AML-193 (cell line): ENCODE measurements around the gene KRT10.

Experiments used
- DNase-seq, 2 experiments: peaks; one replicate each; lab custom pipeline; 2025; lab: John Stamatoyannopoulos, UW

Gene KRT10

DNA sequence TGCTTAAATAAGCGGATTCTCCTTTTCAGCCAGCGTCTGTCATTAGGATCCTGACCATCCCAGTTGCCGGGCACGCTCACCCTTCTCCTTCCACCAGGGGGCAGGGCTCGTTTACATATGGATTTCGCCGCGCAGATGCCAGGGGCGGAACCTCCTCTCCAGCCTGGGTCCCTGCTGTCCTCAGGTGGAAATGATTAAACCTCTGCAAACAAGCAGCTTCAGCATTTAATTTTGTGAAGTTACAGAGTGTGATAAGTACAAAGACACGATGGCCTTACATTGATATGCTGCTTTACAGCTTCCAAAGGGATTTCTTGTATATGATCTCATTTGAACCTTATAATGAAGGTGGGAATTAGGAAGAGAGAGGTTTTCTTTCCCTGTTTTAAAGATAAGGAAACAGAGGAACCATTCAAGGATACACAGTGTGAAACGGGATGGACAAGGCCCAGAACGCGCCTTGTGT, 18.8 kb downstream of the KRT10 start:
- peak; percentile 77 to 80 for DNase-seq

- no peak for DNase-seq
These were observed 21.3 kb downstream of the KRT10 start for GRCh38 chr17:40801157-40801556.

DNA sequence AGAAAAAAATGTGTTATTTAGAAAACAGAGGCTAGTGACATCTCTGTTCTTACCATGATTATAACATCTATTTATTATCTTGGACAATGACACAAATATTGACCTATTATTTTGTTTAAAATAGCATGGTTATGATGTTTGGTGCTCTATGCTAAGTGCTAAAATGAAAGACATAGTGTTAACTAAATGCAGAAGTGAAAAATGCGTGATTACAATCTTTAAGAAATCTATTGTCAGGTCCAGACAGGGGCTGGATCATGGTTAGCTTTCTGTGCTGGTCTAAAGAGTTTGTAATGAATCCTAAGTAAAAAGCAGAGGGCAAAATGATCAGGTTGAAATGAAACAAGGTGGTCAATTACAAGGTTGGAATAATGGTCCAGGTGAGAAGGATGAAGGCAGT, 22.0 kb downstream of the KRT10 start:
- no peak for DNase-seq

DNA sequence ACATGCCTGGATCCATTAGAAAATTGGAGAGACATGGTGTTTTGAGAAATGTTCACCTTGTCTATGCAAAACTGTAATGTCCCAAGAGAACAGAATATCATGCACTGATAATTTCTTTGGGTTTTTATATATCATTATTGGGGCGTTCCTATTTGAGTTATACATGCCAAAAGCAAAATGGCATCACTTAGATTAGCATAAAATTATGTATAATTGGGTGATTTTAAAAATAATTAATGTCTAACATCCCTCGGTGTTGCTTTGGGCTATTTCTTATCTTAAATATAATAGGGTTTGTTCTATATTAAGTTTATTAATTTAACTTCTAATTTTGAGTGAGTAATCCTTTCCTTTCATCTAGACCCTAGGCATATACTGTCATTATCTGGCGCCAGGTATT, 22.6 kb downstream of the KRT10 start, which contains the start of gene KRT28:
Gene KRT28 (minus strand): TSS at position 101 of the 400 bp plus-strand sequence. CDS start 66 bp downstream, at position 35.
- DNase-seq, result no peak

DNA sequence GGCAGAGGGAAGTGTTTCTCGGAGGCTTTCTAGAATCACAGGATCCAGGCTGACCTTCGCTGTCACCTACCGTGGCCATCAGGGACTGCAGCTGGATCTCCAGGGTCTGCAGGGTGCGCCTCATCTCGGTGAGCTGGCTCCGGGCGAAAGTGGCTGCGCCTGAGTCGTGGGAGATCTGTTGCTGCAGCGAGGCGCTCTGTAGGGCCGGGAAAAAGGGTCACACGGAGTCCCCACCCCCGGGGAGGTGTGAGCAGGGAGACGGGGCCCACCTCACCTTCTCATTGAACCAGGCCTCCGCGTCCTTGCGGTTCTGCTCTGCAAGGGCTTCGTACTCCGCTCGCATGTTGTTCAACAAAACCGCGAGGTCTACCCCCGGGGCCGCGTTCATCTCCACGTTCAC, 25.6 kb downstream of the KRT10 start:
- DNase-seq, result no peak

DNA sequence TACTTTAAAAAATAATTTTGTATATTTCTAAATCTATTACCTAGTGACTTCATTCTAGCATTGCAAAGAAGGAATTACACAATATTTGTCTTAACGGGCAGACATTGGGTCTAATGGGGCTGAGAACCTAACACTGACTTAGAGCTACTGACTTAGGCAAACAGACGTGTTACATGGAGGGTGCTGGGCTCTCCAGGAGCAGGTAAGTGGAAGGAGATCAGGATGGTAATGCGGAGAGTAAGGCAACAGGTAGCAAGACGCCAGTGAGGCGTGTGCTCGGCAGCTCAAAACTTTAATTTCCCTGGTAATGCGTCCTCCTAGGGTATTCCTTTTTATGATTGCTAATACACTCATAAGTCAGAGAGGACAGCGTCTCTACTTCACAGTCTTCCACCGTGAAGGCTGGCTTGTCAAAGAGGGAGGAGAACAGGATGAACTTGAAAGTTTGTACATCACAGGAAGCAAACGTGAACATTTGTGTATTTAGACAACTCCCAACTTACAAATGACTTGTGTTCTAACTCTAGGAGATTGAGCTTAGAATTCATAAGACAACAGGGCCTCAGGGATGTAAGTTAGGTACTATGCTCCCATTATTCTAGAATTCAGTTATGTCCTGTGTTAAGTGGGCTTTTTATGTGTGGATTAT, 27.3 kb downstream of the KRT10 start:
- DNase-seq, result peak in 1 of 2 experiments; percentile 17

- DNase-seq, result peak; percentile 53 to 60
These were observed 27.9 kb downstream of the KRT10 start for GRCh38 chr17:40794466-40794865.

- DNase-seq, result no peak
These were observed 28.6 kb downstream of the KRT10 start for GRCh38 chr17:40793832-40794231.

DNA sequence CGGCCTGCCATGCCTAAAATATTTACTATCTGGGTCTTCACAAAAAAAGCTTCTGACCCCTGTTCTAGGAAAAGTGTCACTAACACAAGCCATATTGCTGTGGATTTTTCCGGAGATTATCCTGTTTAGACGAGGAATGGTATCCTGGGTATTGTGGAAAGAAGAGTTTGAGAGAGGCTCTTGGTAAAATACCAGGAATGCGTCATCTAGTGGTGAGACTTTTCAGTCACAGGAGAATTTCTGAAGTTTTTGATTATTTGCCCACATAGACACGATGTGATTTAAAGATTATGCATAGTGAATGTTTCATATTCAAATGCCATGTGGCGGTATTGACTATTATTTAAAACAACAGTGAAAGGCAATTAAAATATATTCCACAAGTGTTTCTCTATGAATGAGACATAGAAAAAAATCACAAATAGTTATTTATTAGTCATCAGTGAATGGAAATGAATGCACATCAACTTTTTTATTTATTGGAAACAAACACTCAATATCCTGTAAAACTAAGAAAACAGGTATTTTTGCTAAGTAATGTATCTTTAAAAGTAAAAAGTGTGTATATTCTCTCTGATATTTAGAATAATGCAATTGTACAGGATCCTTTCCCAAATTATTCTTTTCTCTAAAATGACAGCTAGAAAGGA, 30.5 kb downstream of the KRT10 start:
- peak; percentile 15 to 30 for DNase-seq

- no peak for DNase-seq
These were observed 31.3 kb downstream of the KRT10 start for GRCh38 chr17:40791111-40791510.

DNA sequence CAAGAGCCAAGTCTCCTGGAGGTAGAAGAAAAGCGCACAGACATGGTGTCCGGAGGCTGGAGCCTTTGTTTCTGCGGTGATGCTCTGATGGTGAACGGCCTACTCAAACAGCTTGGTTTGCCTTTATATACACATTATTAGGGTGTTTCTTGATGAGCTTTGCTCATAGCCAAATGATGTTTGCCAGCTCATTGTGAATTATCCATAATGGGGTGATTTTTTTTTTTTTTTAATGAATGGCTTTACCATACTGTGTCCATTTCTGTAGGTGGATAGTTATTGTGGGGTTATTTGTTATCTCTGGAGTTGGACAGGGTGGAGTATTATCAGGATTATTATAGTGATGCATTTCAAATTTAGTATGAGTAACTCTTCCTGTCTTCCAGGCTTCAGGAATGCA, 40.0 kb downstream of the KRT10 start, which contains the start of gene KRT27:
Gene KRT27 (minus strand): TSS at position 101 of the 400 bp plus-strand sequence. CDS start 57 bp downstream, at position 44.
- no peak for DNase-seq

- no peak for DNase-seq
These were observed 43.1 kb downstream of the KRT10 start for GRCh38 chr17:40779181-40779909.

DNA sequence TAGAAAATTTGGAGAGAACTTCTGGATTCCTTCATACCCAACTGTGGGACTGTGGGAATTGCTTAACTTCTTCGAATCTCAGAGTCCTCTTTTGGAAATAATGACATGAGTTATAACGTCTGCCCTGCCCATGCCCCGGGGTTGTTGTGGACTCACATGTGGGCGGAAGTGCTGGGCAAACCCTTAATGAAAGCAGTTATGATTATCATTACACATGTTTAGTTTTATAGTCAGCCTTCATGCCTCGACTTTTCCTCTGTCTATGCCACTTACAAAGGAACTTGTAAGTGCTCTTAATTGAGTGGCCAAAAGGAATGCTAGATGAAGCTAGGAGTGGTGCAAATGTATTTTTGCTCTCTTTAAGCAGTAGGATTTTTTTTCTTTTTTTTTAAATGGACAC, 44.0 kb downstream of the KRT10 start:
- DNase-seq, result no peak

DNA sequence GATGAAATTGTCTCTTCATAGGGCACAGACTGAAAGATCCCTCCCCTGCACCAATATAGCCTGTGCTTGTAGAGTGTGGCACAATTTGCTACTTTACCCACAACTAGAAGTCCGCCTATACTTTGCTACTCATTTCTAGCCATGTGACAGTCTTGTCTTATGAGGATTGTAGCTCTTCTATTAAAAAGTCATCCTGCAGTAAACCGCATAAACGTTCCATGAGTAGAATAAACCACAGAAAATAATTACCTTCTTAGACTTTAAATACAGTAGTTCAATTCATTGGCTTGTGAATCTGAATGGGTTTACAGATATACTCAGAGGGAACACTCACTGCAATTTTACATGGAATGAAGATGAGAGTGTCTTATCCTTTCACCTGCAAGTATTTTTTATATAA, 44.4 kb downstream of the KRT10 start:
- DNase-seq, result no peak

- DNase-seq, result no peak
These were observed 45.0 kb downstream of the KRT10 start for GRCh38 chr17:40777459-40777858.

- DNase-seq, result no peak
These were observed 46.5 kb downstream of the KRT10 start for GRCh38 chr17:40775945-40776344.

DNA sequence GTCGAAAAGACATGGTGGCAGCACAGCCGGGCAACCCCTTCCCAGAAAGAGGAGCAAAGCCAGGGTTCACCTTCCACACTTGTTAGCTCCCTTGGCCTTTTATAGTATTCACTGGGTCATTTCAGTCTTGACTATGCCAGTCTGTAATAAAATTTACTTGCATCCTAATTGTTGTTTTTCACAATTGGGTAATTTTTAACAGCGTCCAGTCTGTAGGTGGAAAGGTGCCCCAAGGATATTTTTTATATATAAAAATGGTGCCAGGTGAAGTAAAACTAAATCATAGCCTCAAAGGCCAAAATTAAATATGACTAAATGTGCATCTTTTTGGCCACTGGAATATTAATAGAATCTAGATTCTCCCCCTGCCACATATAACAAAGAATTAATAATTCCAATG, 50.3 kb downstream of the KRT10 start, which contains the start of gene KRT26:
Gene KRT26 (minus strand): TSS at position 101 of the 400 bp plus-strand sequence. CDS start 88 bp downstream, at position 13.
- no peak for DNase-seq
